CD14-positive monocyte (primary cell): ENCODE results near the gene GDA. TPM values are rescaled to one million over a fixed set of nuclear protein-coding genes. Genes with fewer than 3 reads are reported as not detected.
"Not testable (repeated sequence)": the region's sequence is repeated elsewhere in the genome, so short reads cannot be mapped to it uniquely, and the experiment has no call there.

ENCODE experiments used
- DNase-seq, 3 donors: peaks; one replicate each; pipeline ENCODE4 v3.0.0-alpha.2; 2011 to 2022
- H2AFZ ChIP-seq: 2 replicates; pipeline ENCODE4 v1.6.0; 2012; ENCODE audit warnings: mild to moderate bottlenecking, low read depth, low read length, inconsistent platforms; ENCODE audit not compliant: insufficient read depth, poor library complexity, severe bottlenecking
- H3K27ac ChIP-seq, 2 donors: 1 replicate in 1 of 2; 2 replicates in 1 of 2; pipeline ENCODE4 v1.5.1; 2012 to 2013; ENCODE audit warnings: low read length in 2 of 2, control low read depth in 1 of 2, inconsistent platforms in 1 of 2, low read depth in 1 of 2, mild to moderate bottlenecking in 1 of 2
- H3K27me3 ChIP-seq, 2 donors: one replicate each; pipeline versions ENCODE4 v1.6.0 to v1.6.1; 2011 to 2013; ENCODE audit warnings: low read length in 2 of 2; ENCODE audit not compliant: control insufficient read depth in 2 of 2, insufficient read depth in 2 of 2
- H3K36me3 ChIP-seq, 2 donors: replicated peaks in 1 of 2; 1 replicate in 1 of 2; 2 replicates in 1 of 2; pipeline versions ENCODE4 v1.5.1 to v1.6.1; 2012 to 2013; ENCODE audit warnings: low read length in 2 of 2, control low read depth in 1 of 2, inconsistent platforms in 1 of 2, mild to moderate bottlenecking in 1 of 2; ENCODE audit not compliant: insufficient read depth in 2 of 2, control insufficient read depth in 1 of 2
- H3K4me1 ChIP-seq, 2 donors: 1 replicate in 1 of 2; 2 replicates in 1 of 2; pipeline versions ENCODE4 v1.5.1 to v1.6.1; 2012 to 2013; ENCODE audit warnings: low read length in 2 of 2, control low read depth in 1 of 2, inconsistent platforms in 1 of 2, mild to moderate bottlenecking in 1 of 2, moderate library complexity in 1 of 2; ENCODE audit not compliant: insufficient read depth in 2 of 2, control insufficient read depth in 1 of 2
- H3K4me2 ChIP-seq: replicated peaks from 2 replicates; pipeline ENCODE3; 2012; ENCODE audit warnings: low read length, moderate library complexity, mild to moderate bottlenecking; ENCODE audit not compliant: poor library complexity, severe bottlenecking; ENCODE audit errors: extremely low read depth
- H3K4me3 ChIP-seq, 3 experiments: fragments of 200-600 bp in 1 of 3; sonication (generic) in 1 of 3; replicated peaks in 1 of 3; 1 replicate in 2 of 3; 2 replicates in 1 of 3; pipeline ENCODE4 v1.5.1; 2011 to 2013; ENCODE audit warnings: low read length in 3 of 3, mild to moderate bottlenecking in 3 of 3, control low read depth in 2 of 3, low read depth in 2 of 3, inconsistent platforms in 1 of 3, moderate library complexity in 1 of 3
- H3K79me2 ChIP-seq: 2 replicates; pipeline ENCODE4 v1.6.0; 2012; ENCODE audit warnings: mild to moderate bottlenecking, control low read depth, inconsistent platforms, low read length, moderate library complexity; ENCODE audit not compliant: insufficient read depth
- H3K9ac ChIP-seq: 2 replicates; pipeline ENCODE4 v1.6.0; 2017; ENCODE audit warnings: low read length, mild to moderate bottlenecking; ENCODE audit not compliant: insufficient read depth, poor library complexity, severe bottlenecking
- H3K9me3 ChIP-seq, 2 donors: replicated peaks in 1 of 2; 1 replicate in 1 of 2; 2 replicates in 1 of 2; pipeline versions ENCODE4 v1.5.1 to v1.6.1; 2012 to 2013; ENCODE audit warnings: low read length in 2 of 2, control low read depth in 1 of 2; ENCODE audit not compliant: control insufficient read depth in 1 of 2, insufficient read depth in 1 of 2
- H4K20me1 ChIP-seq: 2 replicates; pipeline ENCODE4 v1.6.0; 2012; ENCODE audit warnings: mild to moderate bottlenecking, low read length, control low read depth, moderate library complexity; ENCODE audit not compliant: insufficient read depth
- H3K27ac Mint-ChIP-seq, 7 donors: one replicate each; pipeline ENCODE4 v1.8.0; 2020; ENCODE audit warnings: mild to moderate bottlenecking in 7 of 7, mixed read lengths in 7 of 7, moderate library complexity in 6 of 7, inconsistent platforms in 2 of 7
- H3K27me3 Mint-ChIP-seq, 3 donors: one replicate each; pipeline ENCODE4 v1.8.0; 2021 to 2022; ENCODE audit warnings: low read depth in 3 of 3, mild to moderate bottlenecking in 3 of 3, mixed read lengths in 3 of 3, moderate library complexity in 3 of 3, inconsistent platforms in 1 of 3
- H3K36me3 Mint-ChIP-seq, 2 donors: one replicate each; pipeline ENCODE4 v1.8.0; 2020; ENCODE audit warnings: mixed read lengths in 2 of 2, inconsistent platforms in 1 of 2, mild to moderate bottlenecking in 1 of 2
- H3K4me1 Mint-ChIP-seq: one replicate; pipeline ENCODE4 v1.8.0; 2020; ENCODE audit warnings: mild to moderate bottlenecking, mixed read lengths
- H3K4me3 Mint-ChIP-seq, 2 donors: one replicate each; pipeline ENCODE4 v1.8.0; 2020; ENCODE audit warnings: mild to moderate bottlenecking in 2 of 2, mixed read lengths in 2 of 2, moderate library complexity in 1 of 2
- H3K9me3 Mint-ChIP-seq, 7 donors: one replicate each; pipeline ENCODE4 v1.8.0; 2020 to 2022; ENCODE audit warnings: mixed read lengths in 7 of 7, mild to moderate bottlenecking in 6 of 7, moderate library complexity in 6 of 7, inconsistent platforms in 2 of 7
- CTCF ChIP-seq: fragments of 200-600 bp; IDR thresholded peaks from one replicate; pipeline ENCODE4 v1.8.0; 2022; ENCODE audit warnings: antibody characterized with exemption, mild to moderate bottlenecking
- WGBS: methylation state at CpG from one replicate; pipeline ENCODE4 v1.1.5; 2013; ENCODE audit warnings: missing lambda C conversion rate; ENCODE audit not compliant: insufficient coverage; 5-methylcytosine and 5-hydroxymethylcytosine counted together
- intact Hi-C, 2 donors: fragments of 100-400 bp; cut with micrococcal nuclease; formaldehyde crosslinking; loops; one replicate each; pipeline versions ENCODE4 v1.15.0 to v1.15.1; 2023
- polyA plus RNA-seq, 3 donors: library from polyadenylated mRNA; depleted of rRNA in 1 of 3; unstranded in 2 of 3; stranded (reverse) in 1 of 3; fragments of 300-500 nt in 2 of 3; fragments of >200 nt in 1 of 3; fragmentation: Illumina TruSeq in 2 of 3; gene quantifications; 1 replicate in 2 of 3; 2 replicates in 1 of 3; pipeline ENCODE4 v1.2.3, GENCODE V29; 2012 to 2021

The GDA gene
- polyA plus RNA-seq, 3 donors, result not detected

DNA sequence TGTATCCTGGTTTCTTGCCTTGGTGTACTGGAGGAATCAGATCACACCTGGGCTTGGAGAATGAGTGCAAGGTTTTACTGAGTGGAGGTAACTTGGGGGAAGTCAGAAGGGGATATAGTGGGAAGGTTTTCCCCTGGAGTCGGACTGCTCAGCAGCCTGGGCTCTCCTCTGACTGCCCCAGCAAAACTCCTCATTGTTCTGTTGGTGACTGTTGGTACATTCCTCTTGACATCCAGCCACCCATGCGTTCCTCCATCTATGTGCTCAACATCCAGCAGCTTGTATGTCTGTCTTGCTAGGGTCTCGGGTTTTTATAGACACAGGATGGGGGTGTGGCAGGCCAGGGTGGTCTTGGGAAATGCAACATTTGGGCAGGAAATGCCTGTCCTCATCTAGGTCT is 119.7 kb downstream of the GDA start:
- no peaks in the 10 kb centered on the region for H3K79me2 ChIP-seq

GRCh38 chr9:72270359-72270758 is 121.1 kb downstream of the GDA start:
- not testable (repeated sequence) for H3K9me3 Mint-ChIP-seq, H3K27ac ChIP-seq, H3K27me3 Mint-ChIP-seq, H3K4me3 Mint-ChIP-seq, H3K4me2 ChIP-seq, H4K20me1 ChIP-seq, H3K27me3 ChIP-seq, H2AFZ ChIP-seq, H3K79me2 ChIP-seq, DNase-seq, H3K36me3 Mint-ChIP-seq, H3K36me3 ChIP-seq, H3K4me3 ChIP-seq, H3K27ac Mint-ChIP-seq, H3K4me1 ChIP-seq, H3K9ac ChIP-seq, H3K9me3 ChIP-seq, H3K4me1 Mint-ChIP-seq
- intact Hi-C loops, result loop anchor here (2.0 to 5.0 kb wide), 2 partner anchors 232 to 233 kb away; no protein-coding TSS in a partner anchor
- no CpG with 5 or more reads among the region's 3 CpGs for WGBS

More for the DNA sequence above, 119.7 kb downstream of the GDA start:
- H3K36me3 Mint-ChIP-seq, result no peaks in the 10 kb centered on the region
- no peak for DNase-seq
- H3K9me3 ChIP-seq, result no peaks in the 10 kb centered on the region
- H3K27me3 ChIP-seq, result no peaks in the 10 kb centered on the region
- H2AFZ ChIP-seq, result no peak overlapping the region
- H3K4me1 Mint-ChIP-seq, result peaks cover 4% of the 10 kb centered on the region
- H3K4me3 ChIP-seq, result no peak overlapping the region
- no peaks in the 10 kb centered on the region for H3K4me1 ChIP-seq
- no peak for TF ChIP-seq CTCF
- H3K27ac ChIP-seq, result no peak overlapping the region
- no peak overlapping the region for H3K4me2 ChIP-seq
- no peaks in the 10 kb centered on the region for H3K36me3 ChIP-seq
- H3K27ac Mint-ChIP-seq, result no peak overlapping the region
- intact Hi-C loops, result no loop called here
- no peaks in the 10 kb centered on the region for H4K20me1 ChIP-seq
- peaks cover 0 to 3% (median 0%) of the 10 kb centered on the region in 3 donors for H3K27me3 Mint-ChIP-seq
- H3K9ac ChIP-seq, result no peak overlapping the region
- H3K4me3 Mint-ChIP-seq, result no peak overlapping the region
- H3K9me3 Mint-ChIP-seq, result peaks cover 0 to 4% (median 0%) of the 10 kb centered on the region in 7 donors
- WGBS, result 88% methylated on average over 1 of the region's 3 CpGs
